ENCODE data around the gene SCUBE3. TPM values are rescaled to one million over a fixed set of nuclear protein-coding genes. Genes with fewer than 3 reads are reported as not detected.

Gene SCUBE3
- total and polyA plus RNA-seq, 2 experiments from 2014 or later: 0.39 to 1.1 TPM

- TF ChIP-seq ZNF462 (CRISPR knock-in tag; IDR thresholded peaks at IDR 0.05) (no peak), NANOG (IDR thresholded peaks at IDR 0.05; ENCODE audit: borderline replicate concordance) (no peak), ETS1 (IDR thresholded peaks at IDR 0.05) (no peak), ZNF114 (CRISPR knock-in tag; IDR thresholded peaks at IDR 0.05) (no peak), REST (IDR thresholded peaks at IDR 0.05; ENCODE audit: unreplicated experiment) (no peak)
These were observed 30.8 kb downstream of the SCUBE3 start (continued) for GRCh38 chr6:35244551-35244950.

Data from GM23338 (cell line).